Subcutaneous adipose tissue (tissue), 4 donors: ENCODE data around the gene TNFRSF1A. TPM values are rescaled to one million over a fixed set of nuclear protein-coding genes. Genes with fewer than 3 reads are reported as not detected.

Experiments
- CTCF ChIP-seq: fragments of 450-650 bp; IDR thresholded peaks from one replicate; pipeline ENCODE4 v1.5.1; 2016; ENCODE audit warnings: low read depth, mild to moderate bottlenecking, control low read depth, antibody characterized with exemption, moderate library complexity
- total RNA-seq, 4 donors: library from RNA; depleted of rRNA; stranded (reverse); fragments of >200 nt; gene quantifications; one replicate each; pipeline ENCODE4 v1.1.0, GENCODE V29; 2016

TNFRSF1A gene
- total RNA-seq, 4 donors from 2014 or later, result 207 to 269 (median 239) TPM

- no peak for TF ChIP-seq CTCF
Measured at GRCh38 chr12:6336889-6337853, 4.7 kb downstream of the TNFRSF1A start.

GRCh38 chr12:6336079-6336888 is 5.6 kb downstream of the TNFRSF1A start:
- no peak for TF ChIP-seq CTCF

GRCh38 chr12:6335451-6336078 is 6.3 kb downstream of the TNFRSF1A start:
- no peak for TF ChIP-seq CTCF

- TF ChIP-seq CTCF, result no peak
Measured at GRCh38 chr12:6334940-6335450, 6.9 kb downstream of the TNFRSF1A start.

- no peak for TF ChIP-seq CTCF
Measured at GRCh38 chr12:6334359-6334758, 7.5 kb downstream of the TNFRSF1A start.

GRCh38 chr12:6333566-6333965 is 8.3 kb downstream of the TNFRSF1A start:
- no peak for TF ChIP-seq CTCF
